Sigmoid colon (tissue), 7 donors: Measurements from ENCODE around the gene MESD. TPM values are rescaled to one million over a fixed set of nuclear protein-coding genes. Genes with fewer than 3 reads are reported as not detected.
A peak's percentile ranks its signal among the peaks of the same experiment; 100 is the strongest.
"Not testable (repeated sequence)": the region's sequence is repeated elsewhere in the genome, so short reads cannot be mapped to it uniquely, and the experiment has no call there.

Experiments
- DNase-seq: peaks from one replicate; pipeline ENCODE4 v3.0.0-alpha.2; 2019
- H3K27ac ChIP-seq, 4 donors: fragments of 200-600 bp; sonication (generic); one replicate each; pipeline ENCODE4 v1.5.1; 2016 to 2019; ENCODE audit warnings: mild to moderate bottlenecking in 1 of 4
- H3K27me3 ChIP-seq, 3 donors: fragments of 200-600 bp; sonication (generic); one replicate each; pipeline ENCODE4 v1.5.1; 2019; ENCODE audit warnings: mild to moderate bottlenecking in 1 of 3
- H3K36me3 ChIP-seq, 4 donors: fragments of 200-600 bp; sonication (generic); one replicate each; pipeline ENCODE4 v1.5.1; 2016 to 2019
- H3K4me1 ChIP-seq, 4 donors: fragments of 200-600 bp; sonication (generic); one replicate each; pipeline ENCODE4 v1.5.1; 2017 to 2019
- H3K4me3 ChIP-seq, 4 donors: fragments of 200-600 bp; sonication (generic); one replicate each; pipeline ENCODE4 v1.5.1; 2017 to 2019; ENCODE audit warnings: mild to moderate bottlenecking in 2 of 4, moderate library complexity in 1 of 4
- H3K9me3 ChIP-seq, 4 donors: fragments of 200-600 bp in 3 of 4; sonication (generic) in 3 of 4; one replicate each; pipeline versions ENCODE4 v1.5.1 to v1.6.1; 2013 to 2019
- EP300 ChIP-seq, 4 donors: sonication (generic); formaldehyde crosslinking; IDR thresholded peaks; one replicate each; pipeline ENCODE4 v1.6.1; 2017; ENCODE audit warnings: antibody characterized with exemption in 4 of 4
- POLR2A ChIP-seq, 2 donors: fragments of 450-650 bp; IDR thresholded peaks; one replicate each; pipeline ENCODE4 v1.6.1; 2016; ENCODE audit warnings: antibody characterized with exemption in 2 of 2, mild to moderate bottlenecking in 2 of 2, moderate library complexity in 2 of 2
- POLR2AphosphoS5 ChIP-seq, 4 donors: sonication (generic); formaldehyde crosslinking; IDR thresholded peaks; one replicate each; pipeline ENCODE4 v1.6.1; 2017; ENCODE audit warnings: antibody characterized with exemption in 4 of 4
- WGBS, 2 donors: extraction: QIAGEN DNeasy Blood & Tissue Kit; methylation state at CpG; one replicate each; pipeline ENCODE4 v1.1.7; 2013; 5-methylcytosine and 5-hydroxymethylcytosine counted together
- intact Hi-C: fragments of 100-400 bp; cut with DNase I; formaldehyde crosslinking; loops from one replicate; pipeline ENCODE4 v1.15.1; 2023
- polyA plus RNA-seq, 3 donors: library from polyadenylated mRNA; stranded (reverse); fragments of 200-250 nt; gene quantifications; one replicate each; pipeline ENCODE4 v1.2.3, GENCODE V29; 2013
- total RNA-seq, 4 donors: library from RNA; depleted of rRNA; stranded (reverse); fragments of >200 nt; gene quantifications; one replicate each; pipeline ENCODE4 v1.1.0, GENCODE V29; 2016
- TF ChIP-seq, protein P1 (sequence below), 4 experiments: fragments of 450-650 bp in 3 of 4; fragments of 200-600 bp in 1 of 4; IDR thresholded peaks; one replicate each; pipeline ENCODE4 v1.5.1; 2016 to 2019; ENCODE audit warnings: antibody characterized with exemption in 4 of 4, mild to moderate bottlenecking in 3 of 4, moderate library complexity in 2 of 4
- donor health status: healthy with polysubstance abuse.
- donor health status: Bipolar disorder and iron deficiency.
- donor health status: healthy.

Gene MESD
- total and polyA plus RNA-seq, 7 donors: 5.4 to 20.8 (median 14.6) TPM

DNA sequence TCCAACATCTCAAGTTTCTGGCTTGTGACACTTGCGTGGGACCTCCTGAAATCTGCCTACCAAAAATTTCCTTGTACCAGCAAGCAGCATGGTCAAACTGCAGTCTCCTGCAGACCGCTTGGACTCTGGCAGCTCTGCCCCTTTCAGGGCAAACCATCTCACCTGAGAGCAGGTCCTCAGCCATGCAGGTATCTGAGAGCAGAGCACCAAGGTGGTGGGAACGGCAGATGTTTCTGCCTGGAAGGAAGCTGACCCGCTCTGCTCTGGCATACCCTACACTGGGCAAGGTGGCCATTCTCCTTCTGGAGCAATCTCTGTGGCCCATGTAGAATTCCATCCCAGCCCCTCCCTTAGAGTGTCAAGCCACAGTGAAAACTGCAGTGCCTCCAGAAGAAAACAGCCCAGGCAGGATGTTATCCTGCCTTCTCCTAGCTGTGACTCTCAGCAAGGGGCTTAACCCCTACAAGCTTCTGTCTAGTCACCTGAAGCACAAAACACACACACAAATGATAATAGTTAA, 21.6 kb downstream of the MESD start:
- TF ChIP-seq POLR2AphosphoS5 (IDR thresholded peaks at IDR 0.05) (no peak), POLR2A (IDR thresholded peaks at IDR 0.05) (no peak), EP300 (IDR thresholded peaks at IDR 0.05) (no peak)
- TF ChIP-seq, protein P1, sequence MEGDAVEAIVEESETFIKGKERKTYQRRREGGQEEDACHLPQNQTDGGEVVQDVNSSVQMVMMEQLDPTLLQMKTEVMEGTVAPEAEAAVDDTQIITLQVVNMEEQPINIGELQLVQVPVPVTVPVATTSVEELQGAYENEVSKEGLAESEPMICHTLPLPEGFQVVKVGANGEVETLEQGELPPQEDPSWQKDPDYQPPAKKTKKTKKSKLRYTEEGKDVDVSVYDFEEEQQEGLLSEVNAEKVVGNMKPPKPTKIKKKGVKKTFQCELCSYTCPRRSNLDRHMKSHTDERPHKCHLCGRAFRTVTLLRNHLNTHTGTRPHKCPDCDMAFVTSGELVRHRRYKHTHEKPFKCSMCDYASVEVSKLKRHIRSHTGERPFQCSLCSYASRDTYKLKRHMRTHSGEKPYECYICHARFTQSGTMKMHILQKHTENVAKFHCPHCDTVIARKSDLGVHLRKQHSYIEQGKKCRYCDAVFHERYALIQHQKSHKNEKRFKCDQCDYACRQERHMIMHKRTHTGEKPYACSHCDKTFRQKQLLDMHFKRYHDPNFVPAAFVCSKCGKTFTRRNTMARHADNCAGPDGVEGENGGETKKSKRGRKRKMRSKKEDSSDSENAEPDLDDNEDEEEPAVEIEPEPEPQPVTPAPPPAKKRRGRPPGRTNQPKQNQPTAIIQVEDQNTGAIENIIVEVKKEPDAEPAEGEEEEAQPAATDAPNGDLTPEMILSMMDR (IDR thresholded peaks at IDR 0.05): no peak
- DNase-seq: no peak
- Histone ChIP-seq H3K27me3 (no peaks in the 10 kb centered on the region), H3K4me1 (peaks cover 0 to 24% (median 16%) of the 10 kb centered on the region in 4 donors), H3K9me3 (peaks cover 0 to 3% (median 0%) of the 10 kb centered on the region in 4 donors), H3K36me3 (peaks cover 0 to 7% (median 0%) of the 10 kb centered on the region in 4 donors), H3K27ac (peak overlapping the region in 1 of 4 donors; percentile 35), H3K4me3 (no peak overlapping the region)
- 96% methylated on average over 4 of the region's 4 CpGs for WGBS, 2 donors
- intact Hi-C loops: loop anchor here (5.0 kb wide), 1 partner anchor 401 kb away; no protein-coding TSS in a partner anchor

- H3K36me3 ChIP-seq: peaks cover 0 to 7% (median 0%) of the 10 kb centered on the region in 4 donors
- H3K27ac ChIP-seq: peak overlapping the region in 1 of 4 donors; percentile 35
- H3K4me1 ChIP-seq: peaks cover 0 to 24% (median 16%) of the 10 kb centered on the region in 4 donors
- peaks cover 0 to 3% (median 0%) of the 10 kb centered on the region in 4 donors for H3K9me3 ChIP-seq
- no peak for DNase-seq
- intact Hi-C loops: loop anchor here (5.0 kb wide), 1 partner anchor 400 kb away; no protein-coding TSS in a partner anchor
- 89 to 94% methylated on average over 3 of the region's 3 CpGs for WGBS, 2 donors
- TF ChIP-seq EP300 (IDR thresholded peaks at IDR 0.05) (no peak), POLR2AphosphoS5 (IDR thresholded peaks at IDR 0.05) (no peak)
- no peaks in the 10 kb centered on the region for H3K27me3 ChIP-seq
- no peak overlapping the region for H3K4me3 ChIP-seq
Measured at GRCh38 chr15:80967451-80967850, 22.2 kb downstream of the MESD start.

DNA sequence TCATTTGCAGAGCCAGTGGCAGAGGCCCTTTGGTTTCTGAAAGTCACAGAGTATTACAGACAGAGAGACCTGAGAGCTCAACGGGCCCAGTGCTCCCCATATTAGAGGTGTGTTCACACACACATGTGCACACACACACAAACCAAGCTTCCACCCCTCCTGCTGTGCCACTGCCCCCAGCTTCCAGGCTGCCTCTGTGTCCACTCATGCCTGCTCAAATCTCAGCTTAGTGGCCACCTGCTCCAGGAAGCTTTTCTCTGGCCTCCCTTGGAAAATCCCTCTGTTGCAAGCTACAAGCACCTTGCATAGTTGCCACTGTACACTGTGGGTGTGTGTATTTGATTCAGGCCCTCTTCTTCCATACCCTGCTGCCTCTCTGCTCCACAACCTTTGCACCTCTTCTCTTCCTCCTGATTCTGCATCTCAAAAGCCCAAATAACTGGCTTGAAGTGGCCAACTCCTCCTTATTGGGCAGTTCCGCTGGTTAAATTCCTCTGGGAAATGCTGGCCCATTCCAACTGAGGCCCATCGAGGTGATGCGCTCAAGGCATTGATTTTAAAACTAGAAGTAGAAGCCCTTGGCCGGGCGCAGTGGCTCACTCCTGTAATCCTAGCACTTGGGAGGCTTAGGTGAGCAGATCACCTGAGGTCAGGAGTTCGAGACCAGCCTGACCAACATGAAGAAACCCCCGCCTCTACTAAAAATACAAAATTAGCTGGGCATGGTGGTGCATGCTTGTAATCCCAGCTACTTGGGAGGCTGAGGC, 23.0 kb downstream of the MESD start:
- Histone ChIP-seq H3K27ac (peak overlapping the region in 1 of 4 donors; percentile 35), H3K9me3 (peaks cover 0 to 3% (median 0%) of the 10 kb centered on the region in 4 donors), H3K27me3 (no peaks in the 10 kb centered on the region), H3K36me3 (peaks cover 0 to 7% (median 0%) of the 10 kb centered on the region in 4 donors), H3K4me3 (no peak overlapping the region), H3K4me1 (peaks cover 0 to 24% (median 16%) of the 10 kb centered on the region in 4 donors)
- TF ChIP-seq EP300 (IDR thresholded peaks at IDR 0.05) (no peak), POLR2A (IDR thresholded peaks at IDR 0.05) (no peak), POLR2AphosphoS5 (IDR thresholded peaks at IDR 0.05) (no peak)
- TF ChIP-seq, protein P1 (IDR thresholded peaks at IDR 0.05): no peak
- DNase-seq: no peak
- intact Hi-C loops: loop anchor here (5.0 kb wide), 1 partner anchor 399 kb away; no protein-coding TSS in a partner anchor
- WGBS, 2 donors: 92% methylated on average over 8 of the region's 8 CpGs

DNA sequence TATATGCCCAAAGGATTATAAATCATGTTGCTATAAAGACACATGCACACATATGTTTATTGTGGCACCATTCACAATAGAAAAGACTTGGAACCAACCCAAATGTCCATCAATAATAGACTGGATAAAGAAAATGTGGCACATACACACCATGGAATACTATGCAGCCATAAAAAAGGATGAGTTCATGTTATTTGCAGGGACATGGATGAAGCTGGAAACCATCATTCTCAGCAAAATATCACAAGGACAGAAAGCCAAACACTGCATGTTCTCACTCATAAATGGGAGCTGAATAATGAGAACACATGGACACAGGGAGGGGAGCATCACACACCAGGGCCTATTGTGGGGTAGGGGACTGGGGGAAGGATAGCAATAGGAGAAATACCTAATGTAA, 24.2 kb downstream of the MESD start:
- not testable (repeated sequence) for H3K9me3 ChIP-seq, DNase-seq, H3K27ac ChIP-seq, H3K4me3 ChIP-seq, H3K27me3 ChIP-seq, H3K36me3 ChIP-seq
- intact Hi-C loops: loop anchor here (5.0 kb wide), 1 partner anchor 398 kb away; no protein-coding TSS in a partner anchor
- H3K4me1 ChIP-seq: peaks cover 0 to 24% (median 16%) of the 10 kb centered on the region in 4 donors

DNA sequence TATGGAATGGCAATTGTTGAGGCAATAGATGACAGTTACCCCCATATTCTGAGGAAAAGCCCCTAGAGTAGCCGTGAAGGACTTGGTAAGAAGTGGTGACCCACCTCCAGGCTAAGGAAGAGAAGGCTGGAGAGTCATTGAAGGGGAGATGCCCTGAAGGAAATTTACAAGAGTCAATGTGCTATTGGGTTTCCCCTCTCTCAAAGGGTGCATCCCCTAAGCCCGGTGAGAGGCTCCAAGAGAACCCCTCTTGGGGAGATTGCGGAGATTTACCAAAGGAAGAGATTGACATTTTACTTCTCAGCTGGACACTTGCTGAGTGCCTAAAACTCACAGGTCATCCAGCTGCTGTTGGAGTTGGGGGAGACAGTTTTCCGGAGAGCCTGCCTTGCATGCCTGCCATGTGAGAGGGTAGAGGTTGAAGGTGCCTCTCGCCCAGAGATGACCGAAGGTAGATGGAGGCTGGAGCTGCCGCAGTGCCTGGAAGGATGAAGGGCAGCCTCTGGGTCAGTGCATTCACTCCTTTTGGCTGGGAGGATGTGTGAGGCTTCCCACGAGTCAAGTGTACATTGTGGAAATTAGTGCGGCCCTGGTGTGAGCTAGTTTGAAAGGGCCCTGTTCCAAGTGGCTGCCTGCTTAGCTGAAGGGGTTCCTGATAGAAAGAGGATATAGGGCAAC, 30.7 kb downstream of the MESD start:
- 96 to 97% methylated on average over 9 of the region's 9 CpGs for WGBS, 2 donors
- Histone ChIP-seq H3K9me3 (no peaks in the 10 kb centered on the region), H3K4me3 (no peak overlapping the region), H3K4me1 (no peaks in the 10 kb centered on the region), H3K27me3 (no peaks in the 10 kb centered on the region), H3K36me3 (peaks cover 0 to 11% (median 0%) of the 10 kb centered on the region in 4 donors), H3K27ac (no peak overlapping the region)
- TF ChIP-seq POLR2A (IDR thresholded peaks at IDR 0.05): no peak
- TF ChIP-seq, protein P1 (IDR thresholded peaks at IDR 0.05): no peak
- TF ChIP-seq POLR2AphosphoS5 (IDR thresholded peaks at IDR 0.05): no peak
- no peak for TF ChIP-seq EP300 (IDR thresholded peaks at IDR 0.05)
- DNase-seq: no peak
- intact Hi-C loops: no loop called here
